ENCODE measurements around the gene LILRB4. TPM values are rescaled to one million over a fixed set of nuclear protein-coding genes. Genes with fewer than 3 reads are reported as not detected.
A peak's percentile ranks its signal among the peaks of the same experiment; 100 is the strongest.

The LILRB4 gene
- total and polyA plus RNA-seq, 2 experiments from 2014 or later: not detected

- no peaks in the 10 kb centered on the region for H3K9me3 ChIP-seq (ENCODE audit: low read depth)
- no peak overlapping the region for H3K4me3 ChIP-seq
- H3F3A ChIP-seq (ENCODE audit: insufficient read depth): no peaks in the 10 kb centered on the region
- H3K4me1 ChIP-seq (ENCODE audit: insufficient read depth): no peaks in the 10 kb centered on the region
- no peak overlapping the region for H3K27ac ChIP-seq
- DNase-seq: no peak
- H3K9ac ChIP-seq: no peak overlapping the region
- no peaks in the 10 kb centered on the region for H3K27me3 ChIP-seq (replicated peaks; ENCODE audit: insufficient read depth)
- H3K36me3 ChIP-seq (ENCODE audit: low read depth): no peaks in the 10 kb centered on the region
- no peak for TF ChIP-seq EZH2phosphoT487 (IDR thresholded peaks at IDR 0.05; ENCODE audit: insufficient read depth, low read depth)
- TF ChIP-seq EZH2 (IDR thresholded peaks at IDR 0.05; ENCODE audit: insufficient read depth, poor library complexity, severe bottlenecking): no peak
- H3K79me2 ChIP-seq (ENCODE audit: insufficient read depth): no peaks in the 10 kb centered on the region
- 8 to 14% methylated on average over 4 of the region's 4 CpGs for WGBS, 2 experiments (ENCODE audit: low coverage in 1 of 2, low lambda C conversion rate in 2 of 2, missing lambda C conversion rate in 2 of 2)
- H3K9me2 ChIP-seq (ENCODE audit: insufficient read depth): no peaks in the 10 kb centered on the region
- no peak overlapping the region for H3K4me2 ChIP-seq (ENCODE audit: unreplicated experiment)
- H2AFZ ChIP-seq: no peak overlapping the region
- no peaks in the 10 kb centered on the region for H4K20me1 ChIP-seq (ENCODE audit: insufficient read depth)
- in situ Hi-C loops (cut with MboI): no loop called here
These were observed 14.7 kb upstream of the LILRB4 start for GRCh38 chr19:54648129-54648528.

DNA sequence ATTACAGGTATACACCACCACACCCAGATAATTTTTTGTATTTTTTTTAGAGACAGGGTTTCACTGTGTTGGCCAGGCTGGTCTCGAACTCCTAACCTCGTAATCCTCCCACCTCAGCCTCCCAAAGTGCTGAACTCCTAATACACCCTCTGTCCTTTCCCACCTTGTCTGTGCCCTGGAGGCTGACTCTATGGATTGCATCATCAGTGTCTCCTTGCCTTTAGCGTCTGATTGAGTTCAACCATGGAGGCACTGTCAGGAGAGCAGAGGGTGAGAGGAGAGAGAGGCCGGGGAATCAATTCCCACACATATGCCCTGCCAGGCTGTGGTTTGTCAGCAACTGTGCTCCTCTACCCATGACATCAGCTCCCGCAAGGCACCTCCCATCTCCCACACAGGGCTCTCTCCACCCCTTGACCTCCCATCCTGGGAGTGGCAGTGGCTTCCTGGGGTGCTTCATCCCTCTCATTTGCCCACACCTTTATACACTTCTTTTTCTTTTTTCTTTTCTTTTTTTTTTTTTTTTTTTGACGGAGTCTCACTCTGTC lies 12.6 kb upstream of the LILRB4 start:
- Histone ChIP-seq H3K4me1 (ENCODE audit: insufficient read depth) (no peaks in the 10 kb centered on the region), H3K9me3 (ENCODE audit: low read depth) (no peaks in the 10 kb centered on the region), H3K9me2 (ENCODE audit: insufficient read depth) (no peaks in the 10 kb centered on the region), H3F3A (ENCODE audit: insufficient read depth) (no peaks in the 10 kb centered on the region), H3K4me2 (ENCODE audit: unreplicated experiment) (no peak overlapping the region), H3K27me3 (replicated peaks; ENCODE audit: insufficient read depth) (no peaks in the 10 kb centered on the region), H3K9ac (no peak overlapping the region), H3K27ac (no peak overlapping the region), H2AFZ (no peak overlapping the region), H4K20me1 (ENCODE audit: insufficient read depth) (no peaks in the 10 kb centered on the region), H3K79me2 (ENCODE audit: insufficient read depth) (no peaks in the 10 kb centered on the region), H3K36me3 (ENCODE audit: low read depth) (no peaks in the 10 kb centered on the region), H3K4me3 (no peak overlapping the region)
- TF ChIP-seq EZH2 (IDR thresholded peaks at IDR 0.05; ENCODE audit: insufficient read depth, poor library complexity, severe bottlenecking) (no peak), EZH2phosphoT487 (IDR thresholded peaks at IDR 0.05; ENCODE audit: insufficient read depth, low read depth) (no peak)
- 35 to 55% methylated on average over 5 to 6 of the region's 6 CpGs for WGBS, 2 experiments (ENCODE audit: low coverage in 1 of 2, low lambda C conversion rate in 2 of 2, missing lambda C conversion rate in 2 of 2)
- DNase-seq: no peak
- in situ Hi-C loops (cut with MboI): no loop called here

DNA sequence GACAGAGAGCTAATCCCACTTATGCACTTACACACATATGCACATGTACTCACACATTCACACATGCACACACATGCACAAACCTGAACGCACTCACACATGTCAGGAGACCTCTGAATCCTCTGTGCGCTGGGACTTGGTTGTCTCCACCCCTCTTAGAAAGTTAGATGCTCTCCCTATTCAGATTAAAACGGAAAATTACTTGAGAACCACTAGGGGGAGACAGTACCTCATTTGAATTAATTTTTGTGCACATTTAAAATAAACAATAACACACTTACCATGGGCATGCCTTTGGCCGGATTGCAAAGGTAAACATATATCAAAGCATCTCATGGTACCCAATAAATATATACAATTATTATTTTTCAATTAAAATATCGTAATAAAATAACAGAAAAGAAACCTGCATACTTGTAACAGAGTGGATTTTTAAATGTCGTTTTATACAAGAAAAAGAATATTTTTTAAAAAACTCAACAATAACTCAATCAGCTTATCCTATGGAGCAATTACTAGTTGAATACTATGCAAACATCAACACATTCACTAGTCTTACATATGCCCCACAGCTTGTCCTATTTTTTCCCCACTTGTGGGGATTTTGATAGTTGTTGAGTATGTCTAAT lies 9.5 kb upstream of the LILRB4 start:
- Histone ChIP-seq H3F3A (ENCODE audit: insufficient read depth) (no peaks in the 10 kb centered on the region), H4K20me1 (ENCODE audit: insufficient read depth) (no peaks in the 10 kb centered on the region), H2AFZ (no peak overlapping the region), H3K9ac (no peak overlapping the region), H3K27me3 (replicated peaks; ENCODE audit: insufficient read depth) (no peaks in the 10 kb centered on the region), H3K4me2 (ENCODE audit: unreplicated experiment) (no peak overlapping the region), H3K79me2 (ENCODE audit: insufficient read depth) (no peaks in the 10 kb centered on the region), H3K27ac (no peak overlapping the region), H3K4me3 (no peak overlapping the region), H3K4me1 (ENCODE audit: insufficient read depth) (no peaks in the 10 kb centered on the region), H3K9me3 (ENCODE audit: low read depth) (no peaks in the 10 kb centered on the region), H3K9me2 (ENCODE audit: insufficient read depth) (no peaks in the 10 kb centered on the region), H3K36me3 (ENCODE audit: low read depth) (no peaks in the 10 kb centered on the region)
- in situ Hi-C loops (cut with MboI): no loop called here
- peak; percentile 40 for DNase-seq
- 9 to 15% methylated on average over 6 of the region's 6 CpGs for WGBS, 2 experiments (ENCODE audit: low coverage in 1 of 2, low lambda C conversion rate in 2 of 2, missing lambda C conversion rate in 2 of 2)
- TF ChIP-seq EZH2 (IDR thresholded peaks at IDR 0.05; ENCODE audit: insufficient read depth, poor library complexity, severe bottlenecking): no peak

DNA sequence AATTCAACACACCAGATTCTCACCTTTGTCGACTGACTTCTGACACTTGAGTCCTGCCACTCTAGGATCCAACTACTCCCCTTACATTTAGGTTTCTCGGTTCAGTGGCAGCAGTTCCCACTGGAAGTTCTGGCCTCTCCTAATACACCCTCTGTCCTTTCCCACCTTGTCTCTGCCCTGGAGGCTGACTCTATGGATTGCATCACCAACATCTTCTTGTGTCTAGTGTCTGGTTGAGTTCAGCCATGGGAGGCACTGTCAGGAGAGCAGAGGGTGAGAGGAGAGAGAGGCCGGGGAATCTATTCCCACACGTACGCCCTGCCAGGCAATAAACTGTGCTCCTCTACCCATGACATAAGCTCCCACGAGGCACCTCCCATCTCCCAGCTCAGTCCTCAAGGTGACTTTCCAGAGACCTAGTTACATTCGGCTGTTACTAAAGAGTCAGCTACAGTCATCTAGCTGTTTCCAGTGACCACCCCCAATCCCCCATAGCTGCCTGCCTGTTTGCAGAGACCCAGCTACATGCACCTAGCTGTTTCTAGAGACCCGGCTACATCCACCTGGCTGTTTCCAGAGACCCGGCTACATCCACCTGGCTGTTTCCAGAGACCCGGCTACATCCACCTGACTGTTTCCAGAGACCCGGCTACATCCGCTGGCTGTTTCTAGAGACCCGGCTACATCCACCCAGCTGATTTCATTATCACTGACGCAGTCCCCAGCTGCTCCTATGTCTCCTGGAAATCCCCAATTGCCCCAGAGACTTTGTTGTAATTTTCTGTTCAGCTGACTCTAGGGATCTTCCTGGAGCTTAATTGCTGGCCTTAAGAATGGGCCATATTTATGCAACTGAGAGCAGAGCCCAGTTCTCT lies 8.1 kb upstream of the LILRB4 start:
- DNase-seq: no peak
- Histone ChIP-seq H2AFZ (no peak overlapping the region), H4K20me1 (ENCODE audit: insufficient read depth) (no peaks in the 10 kb centered on the region), H3K27me3 (replicated peaks; ENCODE audit: insufficient read depth) (no peaks in the 10 kb centered on the region), H3K27ac (no peak overlapping the region), H3K9me3 (ENCODE audit: low read depth) (no peaks in the 10 kb centered on the region), H3K4me3 (no peak overlapping the region), H3K36me3 (ENCODE audit: low read depth) (no peaks in the 10 kb centered on the region), H3K9ac (no peak overlapping the region), H3K4me2 (ENCODE audit: unreplicated experiment) (no peak overlapping the region), H3K79me2 (ENCODE audit: insufficient read depth) (no peaks in the 10 kb centered on the region), H3K4me1 (ENCODE audit: insufficient read depth) (no peaks in the 10 kb centered on the region), H3K9me2 (ENCODE audit: insufficient read depth) (no peaks in the 10 kb centered on the region), H3F3A (ENCODE audit: insufficient read depth) (no peaks in the 10 kb centered on the region)
- in situ Hi-C loops (cut with MboI): no loop called here
- 44% methylated on average over 14 of the region's 14 CpGs for WGBS, 2 experiments (ENCODE audit: low coverage in 1 of 2, low lambda C conversion rate in 2 of 2, missing lambda C conversion rate in 2 of 2)
- TF ChIP-seq EZH2phosphoT487 (IDR thresholded peaks at IDR 0.05; ENCODE audit: insufficient read depth, low read depth): no peak
